SK-N-SH (cell line): ENCODE data around the gene HDAC11. TPM values are rescaled to one million over a fixed set of nuclear protein-coding genes. Genes with fewer than 3 reads are reported as not detected.

Experiments
- CTCF ChIA-PET: fragments of 300-600, 350-600 bp; formaldehyde crosslinking; extraction: SDS; loops from one replicate; lab custom pipeline; 2021; lab: Yijun Ruan, JAX
- POLR2A ChIA-PET: fragments of 350-600 bp; sonication (Branson Sonifier 250); formaldehyde crosslinking; extraction: SDS; loops from one replicate; lab custom pipeline; 2020; ENCODE audit warnings: antibody characterized with exemption, inconsistent platforms; lab: Yijun Ruan, JAX
- DNase-seq: peaks from one replicate; pipeline ENCODE4 v3.0.0; 2012
- H2AFZ ChIP-seq: fragments of 200-600 bp; sonication (generic); 2 replicates; pipeline ENCODE4 v1.8.1; 2016; ENCODE audit warnings: antibody characterized with exemption, mild to moderate bottlenecking, low read depth
- H3F3A ChIP-seq: fragments of 200-600 bp; sonication (generic); replicated peaks from 2 replicates; pipeline ENCODE3; 2016; ENCODE audit warnings: antibody characterized with exemption, mild to moderate bottlenecking; ENCODE audit not compliant: insufficient read depth
- H3K27ac ChIP-seq, 2 experiments: fragments of 200-500 bp in 1 of 2; fragments of 200-600 bp in 1 of 2; sonication (Bioruptor generic) in 1 of 2; sonication (generic), shearing (Covaris generic) in 1 of 2; 2 replicates each; pipeline versions ENCODE4 v1.5.1 to v1.6.1; 2014 to 2016; ENCODE audit warnings: low read depth in 2 of 2, inconsistent platforms in 1 of 2, low read length in 1 of 2, mild to moderate bottlenecking in 1 of 2, mixed read lengths in 1 of 2
- H3K27me3 ChIP-seq: fragments of 200-600 bp; sonication (generic), shearing (Covaris generic); 2 replicates; pipeline ENCODE4 v1.6.1; 2016; ENCODE audit warnings: mixed run types; ENCODE audit not compliant: insufficient read depth
- H3K36me3 ChIP-seq, 2 experiments: fragments of 200-500 bp in 1 of 2; fragments of 200-600 bp in 1 of 2; sonication (Bioruptor generic) in 1 of 2; sonication (generic) in 1 of 2; replicated peaks in 1 of 2; 2 replicates each; pipeline versions ENCODE3 to v1.5.1; 2014 to 2016; ENCODE audit warnings: low read length in 1 of 2, mild to moderate bottlenecking in 1 of 2; ENCODE audit not compliant: insufficient read depth in 2 of 2, control insufficient read depth in 1 of 2
- H3K4me1 ChIP-seq, 2 experiments: fragments of 200-500 bp in 1 of 2; fragments of 200-600 bp in 1 of 2; sonication (Bioruptor generic) in 1 of 2; sonication (generic), shearing (Covaris generic) in 1 of 2; 2 replicates each; pipeline versions ENCODE4 v1.5.1 to v1.6.1; 2014 to 2016; ENCODE audit warnings: low read depth in 1 of 2, low read length in 1 of 2, mixed run types in 1 of 2; ENCODE audit not compliant: insufficient read depth in 2 of 2, control insufficient read depth in 1 of 2
- H3K4me2 ChIP-seq: fragments of 200-600 bp; sonication (generic), shearing (Covaris generic); 2 replicates; pipeline ENCODE4 v1.6.1; 2017; ENCODE audit warnings: mixed run types
- H3K4me3 ChIP-seq, 2 experiments: fragments of 200-500 bp in 1 of 2; fragments of 200-600 bp in 1 of 2; sonication (Bioruptor generic) in 1 of 2; sonication (generic), shearing (Covaris generic) in 1 of 2; 2 replicates each; pipeline versions ENCODE4 v1.5.1 to v1.8.1; 2014 to 2016; ENCODE audit warnings: low read depth in 2 of 2, inconsistent platforms in 1 of 2, low read length in 1 of 2, mild to moderate bottlenecking in 1 of 2, mixed read lengths in 1 of 2, moderate library complexity in 1 of 2
- H3K79me2 ChIP-seq: fragments of 200-600 bp; sonication (generic); 2 replicates; pipeline ENCODE4 v1.8.1; 2017; ENCODE audit warnings: mild to moderate bottlenecking; ENCODE audit not compliant: insufficient read depth
- H3K9ac ChIP-seq: fragments of 200-600 bp; sonication (generic); 2 replicates; pipeline ENCODE4 v1.6.1; 2017; ENCODE audit warnings: mixed run types
- H3K9me2 ChIP-seq: fragments of 200-600 bp; sonication (generic); 2 replicates; pipeline ENCODE4 v1.6.1; 2017; ENCODE audit warnings: mixed run types
- H3K9me3 ChIP-seq: fragments of 200-600 bp; sonication (generic); 2 replicates; pipeline ENCODE4 v1.6.1; 2017; ENCODE audit warnings: mixed run types, mild to moderate bottlenecking, moderate library complexity
- H4K20me1 ChIP-seq: fragments of 200-600 bp; sonication (generic); 2 replicates; pipeline ENCODE4 v1.6.1; 2017; ENCODE audit warnings: mild to moderate bottlenecking, mixed run types; ENCODE audit not compliant: insufficient read depth
- CTCF ChIP-seq: fragments of 200-600 bp; sonication (generic); IDR thresholded peaks from 2 replicates; pipeline ENCODE4 v1.6.1; 2017; ENCODE audit warnings: antibody characterized with exemption, mild to moderate bottlenecking, moderate library complexity
- ELF1 ChIP-seq: IDR thresholded peaks from 2 replicates; pipeline ENCODE4 v1.4.0; 2012
- EP300 ChIP-seq, 2 experiments: IDR thresholded peaks; 2 replicates each; pipeline versions ENCODE4 v1.4.0 to v1.6.1; 2012; ENCODE audit warnings: borderline replicate concordance in 1 of 2, low read depth in 1 of 2, low read length in 1 of 2
- EZH2phosphoT487 ChIP-seq: fragments of 200-600 bp; sonication (generic); IDR thresholded peaks from 2 replicates; pipeline ENCODE4 v1.6.1; 2017; ENCODE audit warnings: low read depth, mixed run types, mild to moderate bottlenecking, antibody characterized with exemption, moderate library complexity, borderline replicate concordance
- FOSL2 ChIP-seq: IDR thresholded peaks from 2 replicates; pipeline ENCODE4 v1.4.0; 2012; ENCODE audit warnings: low read depth, mild to moderate bottlenecking, moderate library complexity, borderline replicate concordance
- FOXM1 ChIP-seq: IDR thresholded peaks from 2 replicates; pipeline ENCODE4 v1.4.0; 2012; ENCODE audit warnings: low read depth, mild to moderate bottlenecking
- GATA2 ChIP-seq: sonication (generic); formaldehyde crosslinking; IDR thresholded peaks from 2 replicates; pipeline ENCODE4 v1.5.0; 2020; ENCODE audit warnings: mild to moderate bottlenecking, missing genetic modification reagents
- MAX ChIP-seq: IDR thresholded peaks from 2 replicates; pipeline ENCODE4 v1.4.0; 2012; ENCODE audit warnings: low read depth
- MEF2A ChIP-seq: IDR thresholded peaks from 2 replicates; pipeline ENCODE4 v1.4.0; 2012; ENCODE audit warnings: low read depth, borderline replicate concordance
- NRF1 ChIP-seq: IDR thresholded peaks from 2 replicates; pipeline ENCODE4 v1.6.1; 2012; ENCODE audit warnings: low read depth, mild to moderate bottlenecking, low read length
- POLR2AphosphoS5 ChIP-seq: IDR thresholded peaks from 2 replicates; pipeline ENCODE4 v1.6.1; 2012; ENCODE audit warnings: low read depth, low read length
- RAD21 ChIP-seq: IDR thresholded peaks from 2 replicates; pipeline ENCODE4 v1.6.1; 2012; ENCODE audit warnings: mild to moderate bottlenecking, low read length
- RFX5 ChIP-seq: IDR thresholded peaks from 2 replicates; pipeline ENCODE4 v1.6.1; 2012; ENCODE audit warnings: mild to moderate bottlenecking, improper control_type of control experiment, low read length
- RXRA ChIP-seq: IDR thresholded peaks from 2 replicates; pipeline ENCODE4 v1.4.0; 2012; ENCODE audit warnings: low read depth, mild to moderate bottlenecking, borderline replicate concordance
- SIN3A ChIP-seq: IDR thresholded peaks from 2 replicates; pipeline ENCODE4 v1.6.1; 2012; ENCODE audit warnings: low read depth, mild to moderate bottlenecking, low read length, moderate library complexity, borderline replicate concordance
- TAF1 ChIP-seq: IDR thresholded peaks from 2 replicates; pipeline ENCODE4 v1.6.1; 2012; ENCODE audit warnings: low read depth, mild to moderate bottlenecking, low read length, moderate library complexity, borderline replicate concordance
- TCF12 ChIP-seq: IDR thresholded peaks from 2 replicates; pipeline ENCODE4 v1.4.0; 2012
- TEAD4 ChIP-seq: IDR thresholded peaks from 2 replicates; pipeline ENCODE4 v1.4.0; 2012; ENCODE audit warnings: mild to moderate bottlenecking, borderline replicate concordance; ENCODE audit not compliant: insufficient read depth
- USF1 ChIP-seq: IDR thresholded peaks from 2 replicates; pipeline ENCODE4 v1.4.0; 2012; ENCODE audit warnings: low read depth, borderline replicate concordance
- YY1 ChIP-seq: IDR thresholded peaks from 2 replicates; pipeline ENCODE4 v1.4.0; 2012; ENCODE audit warnings: low read depth, mild to moderate bottlenecking
- WGBS: methylation state at CpG from one replicate; pipeline ENCODE4 v1.1.6; 2017; ENCODE audit warnings: low lambda C conversion rate; 5-methylcytosine and 5-hydroxymethylcytosine counted together
- polyA plus RNA-seq, 3 experiments: library from polyadenylated mRNA; depleted of rRNA; stranded (reverse); fragments of >200 nt; gene quantifications; 2 replicates each; pipeline ENCODE4 v1.2.3, GENCODE V29; 2012
- TF ChIP-seq, protein P1 (sequence below): IDR thresholded peaks from 2 replicates; pipeline ENCODE4; 2012

HDAC11 gene
- polyA plus RNA-seq, 1 of the 3 experiments (the other 2 are of a cell fraction), result 17.5 TPM

DNA sequence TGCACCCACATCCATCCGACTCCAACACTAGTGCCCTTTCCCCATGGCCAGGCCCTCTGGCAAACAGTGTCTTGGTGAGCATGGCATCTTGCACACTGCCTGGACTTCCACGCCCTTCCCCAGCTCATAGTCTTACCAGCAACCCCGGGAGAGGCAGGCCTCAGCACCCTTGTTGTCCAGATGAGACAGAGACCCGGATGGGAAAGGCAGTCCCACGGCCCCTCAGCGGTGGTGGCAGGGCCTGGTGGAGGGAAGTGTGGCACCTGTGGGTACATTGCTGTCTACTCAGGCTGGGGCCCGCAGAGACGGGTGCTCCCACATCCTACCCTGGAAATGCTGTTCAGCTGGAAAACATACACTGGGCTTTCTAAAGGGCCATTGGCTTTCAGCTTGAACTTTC, 28.4 kb downstream of the HDAC11 start:
- TF ChIP-seq TAF1, result no peak
- Histone ChIP-seq H3K9ac (no peak overlapping the region), H3K36me3 (no peaks in the 10 kb centered on the region), H3K9me2 (no peaks in the 10 kb centered on the region), H2AFZ (no peak overlapping the region), H3K9me3 (no peaks in the 10 kb centered on the region), H3K27me3 (no peaks in the 10 kb centered on the region), H4K20me1 (no peaks in the 10 kb centered on the region), H3K27ac (no peak overlapping the region), H3K79me2 (no peaks in the 10 kb centered on the region), H3K4me3 (no peak overlapping the region), H3K4me2 (no peak overlapping the region), H3F3A (no peaks in the 10 kb centered on the region), H3K4me1 (peaks cover 0 to 26% of the 10 kb centered on the region in 2 experiments; a peak in 1 of 4 replicates)
- CTCF ChIA-PET, result interaction anchor here (4.0 to 29.6 kb wide), 2 partner anchors 12 to 142 kb away, joined by 31 to 872 read pairs; no protein-coding TSS in a partner anchor
- WGBS, result 95% methylated on average over 6 of the region's 8 CpGs
- no peak for DNase-seq
- POLR2A ChIA-PET, result no interaction called here

- Histone ChIP-seq H3K4me2 (no peak overlapping the region), H4K20me1 (no peaks in the 10 kb centered on the region), H3K36me3 (no peaks in the 10 kb centered on the region), H3K27ac (no peak overlapping the region)
- ChIA-PET CTCF (interaction anchor here (4.0 to 29.6 kb wide), 2 partner anchors 13 to 141 kb away, joined by 31 to 872 read pairs; no protein-coding TSS in a partner anchor), POLR2A (no interaction called here)
- WGBS, result 91% methylated on average over 3 of the region's 15 CpGs
- DNase-seq, result no peak
- TF ChIP-seq TEAD4 (no peak), FOXM1 (no peak), NRF1 (no peak), FOSL2 (no peak), RFX5 (no peak), GATA2 (CRISPR knock-in tag) (no peak), EP300 (IDR thresholded peaks at IDR 0.05; ENCODE audit: borderline replicate concordance in 1 of 2, low read depth in 1 of 2, low read length in 1 of 2) (no peak), ELF1 (no peak), POLR2AphosphoS5 (no peak), MEF2A (no peak), SIN3A (no peak), EZH2phosphoT487 (no peak), MAX (no peak), CTCF (no peak), USF1 (no peak), RAD21 (no peak), TCF12 (no peak), RXRA (no peak), YY1 (no peak)
- TF ChIP-seq, protein P1, sequence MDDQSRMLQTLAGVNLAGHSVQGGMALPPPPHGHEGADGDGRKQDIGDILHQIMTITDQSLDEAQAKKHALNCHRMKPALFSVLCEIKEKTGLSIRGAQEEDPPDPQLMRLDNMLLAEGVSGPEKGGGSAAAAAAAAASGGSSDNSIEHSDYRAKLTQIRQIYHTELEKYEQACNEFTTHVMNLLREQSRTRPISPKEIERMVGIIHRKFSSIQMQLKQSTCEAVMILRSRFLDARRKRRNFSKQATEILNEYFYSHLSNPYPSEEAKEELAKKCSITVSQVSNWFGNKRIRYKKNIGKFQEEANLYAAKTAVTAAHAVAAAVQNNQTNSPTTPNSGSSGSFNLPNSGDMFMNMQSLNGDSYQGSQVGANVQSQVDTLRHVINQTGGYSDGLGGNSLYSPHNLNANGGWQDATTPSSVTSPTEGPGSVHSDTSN, result no peak
- TF ChIP-seq, all 33 proteins: peak for 0
- H3K9me2 ChIP-seq, result no peaks in the 10 kb centered on the region
- H3F3A ChIP-seq, result no peaks in the 10 kb centered on the region
- no peak overlapping the region for H2AFZ ChIP-seq
- no peak overlapping the region for H3K9ac ChIP-seq
- no peaks in the 10 kb centered on the region for H3K79me2 ChIP-seq
- H3K9me3 ChIP-seq, result no peaks in the 10 kb centered on the region
- no peak overlapping the region for H3K4me3 ChIP-seq
- H3K4me1 ChIP-seq, result peaks cover 0 to 33% of the 10 kb centered on the region in 2 experiments; a peak in 1 of 4 replicates
- no peaks in the 10 kb centered on the region for H3K27me3 ChIP-seq
Observed at GRCh38 chr3:13509059-13509815, 29.1 kb downstream of the HDAC11 start.
